ENCODE measurements around the gene FOXF2. TPM values are rescaled to one million over a fixed set of nuclear protein-coding genes. Genes with fewer than 3 reads are reported as not detected.

Gene FOXF2
- total and polyA plus RNA-seq, 2 of the 4 experiments (the other 2 are of a cell fraction): 2.5 to 16.3 TPM

- peak; percentile 82 for TF ChIP-seq SMC3 (IDR thresholded peaks at IDR 0.05; ENCODE audit: low read depth, low read length)
- peak; percentile 87 for TF ChIP-seq RAD21 (IDR thresholded peaks at IDR 0.05; ENCODE audit: low read length)
Observed at GRCh38 chr6:1381481-1382330, 7.7 kb upstream of the FOXF2 start (continued).

GRCh38 chr6:1382331-1382882 is 7.0 kb upstream of the FOXF2 start:
- H2BK15ac ChIP-seq (ENCODE audit: low read depth, low read length): no peak overlapping the region
- H3K14ac ChIP-seq (replicated peaks; ENCODE audit: low read depth, low read length): no peak overlapping the region
- H3K4me3 ChIP-seq (ENCODE audit: insufficient read depth, low read depth, low read length): no peak overlapping the region
- ChIA-PET POLR2A (ENCODE audit: unreplicated experiment) (no interaction called here), CTCF (no interaction called here)
- no peak overlapping the region for H3K56ac ChIP-seq (ENCODE audit: extremely low read depth, insufficient read depth, low read length)
- no peak overlapping the region for H2BK20ac ChIP-seq (ENCODE audit: low read depth, low read length)
- H4K8ac ChIP-seq (ENCODE audit: low read depth in 2 of 2, low read length in 2 of 2): no peak overlapping the region
- H2BK120ac ChIP-seq (ENCODE audit: low read depth, low read length): no peak overlapping the region
- no peak overlapping the region for H3K23ac ChIP-seq (ENCODE audit: low read depth, low read length)
- 55% methylated on average over 17 of the region's 35 CpGs; no CpG with 5 or more reads in 1 of the 2 experiments for WGBS, 2 experiments (ENCODE audit: extremely low coverage in 2 of 2, insufficient read length in 1 of 2)
- peaks cover 3% of the 10 kb centered on the region; the same call in 1 of the 2 replicates for H3K9me3 ChIP-seq (ENCODE audit: control insufficient read depth, insufficient read depth, low read length)
- no peak overlapping the region for H4K5ac ChIP-seq (ENCODE audit: low read depth, low read length)
- H4K91ac ChIP-seq (ENCODE audit: insufficient read depth, low read depth, low read length): no peak overlapping the region
- no TSS peak for BruUV-seq (replicated peaks)
- H3K27ac ChIP-seq (ENCODE audit: insufficient read depth, low read length): no peak overlapping the region
- H3K79me1 ChIP-seq (ENCODE audit: low read depth in 1 of 2, low read length in 2 of 2): no peaks in the 10 kb centered on the region
- H3K9ac ChIP-seq (ENCODE audit: low read depth, low read length): no peak overlapping the region
- intact Hi-C loops (cut with micrococcal nuclease): loop anchor here (5.0 kb wide), 1 partner anchor 790 kb away; no protein-coding TSS in a partner anchor
- dilution Hi-C loops (cut with HindIII; ENCODE audit: low sequenced_read_pairs, unreplicated experiment): no loop called here
- ATAC-seq (ENCODE audit: low read depth): no peak; the same call in 1 of the 2 replicates
- peaks cover 43% of the 10 kb centered on the region for H3K27me3 ChIP-seq (ENCODE audit: control insufficient read depth, insufficient read depth, low read length)
- in situ Hi-C loops (cut with MboI; ENCODE audit: low sequenced_read_pairs): loop anchor here (5.0 to 25.0 kb wide), 2 partner anchors 470 to 585 kb away; no protein-coding TSS in a partner anchor
- no peak for DNase-seq
- H3K9me1 ChIP-seq (ENCODE audit: insufficient read depth, low read length): no peaks in the 10 kb centered on the region
- no peak overlapping the region for H2AK5ac ChIP-seq (ENCODE audit: low read depth, low read length)
- H2AFZ ChIP-seq (replicated peaks; ENCODE audit: low read length, poor library complexity): peak overlapping the region; percentile 85
- no peaks in the 10 kb centered on the region for H4K20me1 ChIP-seq (ENCODE audit: insufficient read depth, low read length)
- H3K18ac ChIP-seq (ENCODE audit: low read depth, low read length): no peak overlapping the region
- no peaks in the 10 kb centered on the region for H3K36me3 ChIP-seq (ENCODE audit: control insufficient read depth, insufficient read depth, low read length)
- H3K4ac ChIP-seq (ENCODE audit: low read depth, low read length): no peak overlapping the region
- no peak overlapping the region; the same call in 1 of the 2 replicates for H3K4me2 ChIP-seq (ENCODE audit: low read depth, low read length)
- peaks cover 8% of the 10 kb centered on the region; the same call in 1 of the 2 replicates for H3K4me1 ChIP-seq (ENCODE audit: control insufficient read depth, insufficient read depth, low read length)
- no peak overlapping the region for H2AK9ac ChIP-seq (replicated peaks; ENCODE audit: low read depth, low read length, poor library complexity)
- no peak overlapping the region for H2BK5ac ChIP-seq (ENCODE audit: low read depth, low read length, poor library complexity, severe bottlenecking)
- TF ChIP-seq ELK1 (IDR thresholded peaks at IDR 0.05; ENCODE audit: borderline replicate concordance, low read depth, low read length): no peak
- TF ChIP-seq SMC3 (IDR thresholded peaks at IDR 0.05; ENCODE audit: low read depth, low read length): no peak
- no peak for TF ChIP-seq BHLHE40 (IDR thresholded peaks at IDR 0.05; ENCODE audit: low read depth, low read length)
- TF ChIP-seq FOS (IDR thresholded peaks at IDR 0.05; ENCODE audit: low read depth, low read length): no peak
- no peak for TF ChIP-seq CEBPB (IDR thresholded peaks at IDR 0.05; ENCODE audit: low read depth, low read length)
- TF ChIP-seq MXI1 (IDR thresholded peaks at IDR 0.05; ENCODE audit: borderline replicate concordance, low read depth, low read length): no peak
- TF ChIP-seq MAFK (IDR thresholded peaks at IDR 0.05; ENCODE audit: low read depth, low read length): no peak
- TF ChIP-seq NFE2L2 (IDR thresholded peaks at IDR 0.05; ENCODE audit: low read depth, low read length): no peak
- no peak for TF ChIP-seq CTCF (conservative IDR thresholded peaks at IDR 0.05; ENCODE audit: low read depth, low read length)
- TF ChIP-seq RCOR1 (IDR thresholded peaks at IDR 0.05; ENCODE audit: insufficient replicate concordance, low read length): no peak
- TF ChIP-seq CHD1 (IDR thresholded peaks at IDR 0.05; ENCODE audit: low read depth, low read length): no peak
- no peak for TF ChIP-seq RFX5 (IDR thresholded peaks at IDR 0.05; ENCODE audit: low read depth, low read length)

Measured in IMR-90 (cell line).